Activated gamma-delta T cell treated with Interleukin-2 at 50 U/mL for 16 hours (primary cell): ENCODE results near the gene SLC19A2.
"Not testable (repeated sequence)": the region's sequence is repeated elsewhere in the genome, so short reads cannot be mapped to it uniquely, and the experiment has no call there.

Experiments used
- DNase-seq: peaks from one replicate; pipeline ENCODE4 v3.0.0-alpha.2; 2020

SLC19A2 gene

GRCh38 chr1:169485431-169486280 lies at the start of gene SLC19A2:
Gene SLC19A2 (minus strand): TSS chr1:169485944. CDS start chr1:169485766, 178 bp downstream.
- peak; percentile 92 for DNase-seq

GRCh38 chr1:169534653-169535052 lies 48.9 kb upstream of the SLC19A2 start:
- no peak for DNase-seq

- DNase-seq, result not testable (repeated sequence)
Observed at GRCh38 chr1:169533528-169534190, 47.9 kb upstream of the SLC19A2 start.

GRCh38 chr1:169530448-169530847 lies 44.7 kb upstream of the SLC19A2 start:
- DNase-seq, result no peak

GRCh38 chr1:169529068-169529642 lies 43.4 kb upstream of the SLC19A2 start:
- DNase-seq, result no peak

- no peak for DNase-seq
Observed at GRCh38 chr1:169528215-169529067, 42.7 kb upstream of the SLC19A2 start.

GRCh38 chr1:169527451-169528214 lies 41.9 kb upstream of the SLC19A2 start:
- no peak for DNase-seq

GRCh38 chr1:169527001-169527400 lies 41.3 kb upstream of the SLC19A2 start:
- DNase-seq, result no peak

GRCh38 chr1:169526120-169526832 lies 40.5 kb upstream of the SLC19A2 start:
- no peak for DNase-seq

GRCh38 chr1:169525391-169525790 lies 39.6 kb upstream of the SLC19A2 start:
- DNase-seq, result no peak

GRCh38 chr1:169523904-169524303 lies 38.2 kb upstream of the SLC19A2 start:
- no peak for DNase-seq

- DNase-seq, result no peak
Observed at GRCh38 chr1:169521226-169521625, 35.5 kb upstream of the SLC19A2 start.

- no peak for DNase-seq
Observed at GRCh38 chr1:169517558-169518186, 31.9 kb upstream of the SLC19A2 start.

- DNase-seq, result no peak
Observed at GRCh38 chr1:169515641-169516040, 29.9 kb upstream of the SLC19A2 start.

GRCh38 chr1:169514566-169515270 lies 29.0 kb upstream of the SLC19A2 start:
- no peak for DNase-seq

GRCh38 chr1:169513208-169513607 lies 27.5 kb upstream of the SLC19A2 start:
- no peak for DNase-seq

GRCh38 chr1:169511316-169512005 lies 25.7 kb upstream of the SLC19A2 start:
- DNase-seq, result no peak

GRCh38 chr1:169510060-169510459 lies 24.3 kb upstream of the SLC19A2 start:
- DNase-seq, result no peak

- no peak for DNase-seq
Observed at GRCh38 chr1:169509354-169509753, 23.6 kb upstream of the SLC19A2 start.
